ENCODE results near the gene SMAD4. TPM values are rescaled to one million over a fixed set of nuclear protein-coding genes. Genes with fewer than 3 reads are reported as not detected.

The SMAD4 gene
- total and polyA plus RNA-seq, 2 donors (not counting 1 experiment from before 2014, with no cell fraction given) = 34.8 to 136 TPM

DNA sequence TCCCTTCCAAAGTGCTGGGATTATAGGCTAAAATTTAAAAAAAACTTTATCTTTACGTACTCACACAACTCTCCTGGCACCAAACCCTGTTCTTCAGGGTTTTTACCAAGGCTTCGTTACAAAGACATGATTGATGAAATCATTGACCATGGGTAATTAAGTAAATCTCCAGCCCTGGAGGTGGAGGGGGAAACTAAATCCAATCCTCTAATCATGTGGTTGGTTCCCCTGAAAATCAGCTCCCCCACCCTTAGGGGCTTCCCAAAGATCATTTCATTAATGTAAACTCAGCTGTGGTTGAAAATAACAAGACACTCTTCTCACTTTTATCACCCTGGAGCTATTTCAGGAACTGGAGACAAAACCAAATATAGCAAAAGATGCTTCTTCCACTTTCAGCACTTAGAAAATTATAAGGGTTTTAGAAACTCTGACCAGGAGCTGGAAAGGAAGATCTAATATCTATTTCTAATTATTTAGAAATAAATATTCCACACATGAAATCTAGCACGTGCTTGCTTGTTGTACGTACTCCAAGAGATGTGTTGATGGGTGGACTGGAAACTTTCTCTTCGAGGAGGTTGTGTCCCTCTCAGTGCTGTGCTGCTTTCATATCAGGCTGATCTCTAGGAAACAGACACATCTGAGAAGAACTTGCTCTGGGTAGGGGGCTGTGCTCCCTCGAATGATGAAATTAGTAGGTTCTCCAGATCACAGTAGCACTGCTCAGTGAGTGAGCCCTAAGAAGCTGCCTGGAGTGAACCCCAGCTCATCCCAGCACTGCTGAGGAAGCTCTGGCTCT, 67.2 kb downstream of the SMAD4 start:
- ChIA-PET POLR2A (no interaction called here), CTCF (no interaction called here)
- 81% methylated on average over 2 of the region's 6 CpGs for WGBS (ENCODE audit: insufficient coverage)
- Histone ChIP-seq H3K27me3 (replicated peaks in 1 of 4; ENCODE audit: control extremely low read depth in 1 of 4, control insufficient read depth in 3 of 4, insufficient read depth in 4 of 4, low read length in 3 of 4) (no peaks in the 10 kb centered on the region), H4K20me1 (ENCODE audit: control insufficient read depth, insufficient read depth, low read length, poor library complexity, severe bottlenecking) (no peaks in the 10 kb centered on the region), H2AFZ (ENCODE audit: insufficient read depth, low read depth, low read length, poor library complexity, severe bottlenecking) (no peak overlapping the region), H3K4me1 (ENCODE audit: control insufficient read depth in 2 of 2, insufficient read depth in 2 of 2, low read length in 2 of 2) (no peaks in the 10 kb centered on the region), H3K9ac (ENCODE audit: low read length) (no peak overlapping the region), H3K36me3 (replicated peaks in 1 of 2; ENCODE audit: control extremely low read depth in 1 of 2, control insufficient read depth in 1 of 2, extremely low read depth in 1 of 2, insufficient read depth in 2 of 2, low read length in 1 of 2) (no peaks in the 10 kb centered on the region), H3K27ac (ENCODE audit: low read length in 2 of 2) (no peak overlapping the region), H3K4me2 (replicated peaks; ENCODE audit: low read depth, low read length, poor library complexity, severe bottlenecking) (no peak overlapping the region), H3K4me3 (ENCODE audit: control extremely low read depth in 1 of 5, extremely low read depth in 1 of 5, insufficient read depth in 1 of 5, low read depth in 2 of 5, low read length in 4 of 5) (no peak overlapping the region), H3K9me3 (ENCODE audit: control extremely low read depth in 1 of 3, control insufficient read depth in 2 of 3, insufficient read depth in 1 of 3, low read length in 2 of 3) (no peaks in the 10 kb centered on the region), H3K79me2 (ENCODE audit: control insufficient read depth, insufficient read depth, low read length) (no peaks in the 10 kb centered on the region)
- H3K27me3 Mint-ChIP-seq = no peaks in the 10 kb centered on the region
- intact Hi-C loops (cut with micrococcal nuclease) = no loop called here
- H3K27ac Mint-ChIP-seq = no peak overlapping the region
- H3K9me3 Mint-ChIP-seq (ENCODE audit: insufficient read depth) = peaks cover 2% of the 10 kb centered on the region
- no peak for TF ChIP-seq EZH2 (IDR thresholded peaks at IDR 0.05; ENCODE audit: borderline replicate concordance, insufficient read depth, low read depth, low read length, poor library complexity, severe bottlenecking)
- TF ChIP-seq, protein P1, sequence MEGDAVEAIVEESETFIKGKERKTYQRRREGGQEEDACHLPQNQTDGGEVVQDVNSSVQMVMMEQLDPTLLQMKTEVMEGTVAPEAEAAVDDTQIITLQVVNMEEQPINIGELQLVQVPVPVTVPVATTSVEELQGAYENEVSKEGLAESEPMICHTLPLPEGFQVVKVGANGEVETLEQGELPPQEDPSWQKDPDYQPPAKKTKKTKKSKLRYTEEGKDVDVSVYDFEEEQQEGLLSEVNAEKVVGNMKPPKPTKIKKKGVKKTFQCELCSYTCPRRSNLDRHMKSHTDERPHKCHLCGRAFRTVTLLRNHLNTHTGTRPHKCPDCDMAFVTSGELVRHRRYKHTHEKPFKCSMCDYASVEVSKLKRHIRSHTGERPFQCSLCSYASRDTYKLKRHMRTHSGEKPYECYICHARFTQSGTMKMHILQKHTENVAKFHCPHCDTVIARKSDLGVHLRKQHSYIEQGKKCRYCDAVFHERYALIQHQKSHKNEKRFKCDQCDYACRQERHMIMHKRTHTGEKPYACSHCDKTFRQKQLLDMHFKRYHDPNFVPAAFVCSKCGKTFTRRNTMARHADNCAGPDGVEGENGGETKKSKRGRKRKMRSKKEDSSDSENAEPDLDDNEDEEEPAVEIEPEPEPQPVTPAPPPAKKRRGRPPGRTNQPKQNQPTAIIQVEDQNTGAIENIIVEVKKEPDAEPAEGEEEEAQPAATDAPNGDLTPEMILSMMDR (IDR thresholded peaks at IDR 0.05) = no peak
- ATAC-seq (ENCODE audit: low read depth) (no peak), DNase-seq (no peak)
- no peaks in the 10 kb centered on the region for H3K4me1 Mint-ChIP-seq
- no peak overlapping the region for H3K4me3 Mint-ChIP-seq

DNA sequence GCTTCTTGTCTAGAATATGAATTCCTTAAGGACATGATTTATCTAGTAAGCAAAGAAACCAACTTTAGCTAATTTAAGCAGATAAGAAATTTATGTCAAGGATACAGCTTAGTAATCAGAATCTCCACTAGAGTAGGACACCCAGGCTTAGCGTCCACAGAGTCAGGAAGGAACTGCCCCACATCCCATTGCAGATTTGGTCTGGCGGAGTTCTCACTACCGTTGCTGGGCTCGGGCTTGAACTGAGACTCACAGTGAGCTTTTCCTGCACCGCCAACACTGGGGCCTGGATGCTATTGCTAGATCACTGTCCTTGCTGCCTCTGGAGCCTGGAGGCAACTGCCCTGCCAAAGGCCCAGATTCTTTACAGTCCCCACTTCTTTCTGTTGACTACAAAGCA, 68.1 kb downstream of the SMAD4 start:
- no peaks in the 10 kb centered on the region for H3K27me3 Mint-ChIP-seq
- peaks cover 2% of the 10 kb centered on the region for H3K9me3 Mint-ChIP-seq (ENCODE audit: insufficient read depth)
- no peaks in the 10 kb centered on the region for H3K4me1 Mint-ChIP-seq
- Histone ChIP-seq H3K9ac (ENCODE audit: low read length) (no peak overlapping the region), H2AFZ (ENCODE audit: insufficient read depth, low read depth, low read length, poor library complexity, severe bottlenecking) (no peak overlapping the region), H3K27me3 (replicated peaks in 1 of 4; ENCODE audit: control extremely low read depth in 1 of 4, control insufficient read depth in 3 of 4, insufficient read depth in 4 of 4, low read length in 3 of 4) (no peaks in the 10 kb centered on the region), H3K9me3 (ENCODE audit: control extremely low read depth in 1 of 3, control insufficient read depth in 2 of 3, insufficient read depth in 1 of 3, low read length in 2 of 3) (no peaks in the 10 kb centered on the region), H3K27ac (ENCODE audit: low read length in 2 of 2) (no peak overlapping the region), H3K4me1 (ENCODE audit: control insufficient read depth in 2 of 2, insufficient read depth in 2 of 2, low read length in 2 of 2) (no peaks in the 10 kb centered on the region), H3K79me2 (ENCODE audit: control insufficient read depth, insufficient read depth, low read length) (no peaks in the 10 kb centered on the region), H3K36me3 (replicated peaks in 1 of 2; ENCODE audit: control extremely low read depth in 1 of 2, control insufficient read depth in 1 of 2, extremely low read depth in 1 of 2, insufficient read depth in 2 of 2, low read length in 1 of 2) (no peaks in the 10 kb centered on the region), H3K4me2 (replicated peaks; ENCODE audit: low read depth, low read length, poor library complexity, severe bottlenecking) (no peak overlapping the region), H4K20me1 (ENCODE audit: control insufficient read depth, insufficient read depth, low read length, poor library complexity, severe bottlenecking) (no peaks in the 10 kb centered on the region), H3K4me3 (ENCODE audit: control extremely low read depth in 1 of 5, extremely low read depth in 1 of 5, insufficient read depth in 1 of 5, low read depth in 2 of 5, low read length in 4 of 5) (no peak overlapping the region)
- WGBS (ENCODE audit: insufficient coverage) = 85% methylated on average over 5 of the region's 5 CpGs
- intact Hi-C loops (cut with micrococcal nuclease) = no loop called here
- H3K4me3 Mint-ChIP-seq = no peak overlapping the region
- TF ChIP-seq EZH2 (IDR thresholded peaks at IDR 0.05; ENCODE audit: borderline replicate concordance, insufficient read depth, low read depth, low read length, poor library complexity, severe bottlenecking) = no peak
- TF ChIP-seq, protein P1 (IDR thresholded peaks at IDR 0.05) = no peak
- DNase-seq = no peak
- CTCF ChIA-PET = no interaction called here
- no peak for ATAC-seq (ENCODE audit: low read depth)
- POLR2A ChIA-PET = no interaction called here
- no peak overlapping the region for H3K27ac Mint-ChIP-seq
